AG04449 (cell line): Measurements from ENCODE around the gene GIMAP5.

Experiments used
- CTCF ChIA-PET: fragments of 350-600 bp; formaldehyde crosslinking; extraction: SDS; loops from one replicate; lab custom pipeline; 2021; ENCODE audit warnings: antibody characterized with exemption; lab: Yijun Ruan, JAX
- POLR2A ChIA-PET: fragments of 400-600, 350-600 bp; formaldehyde crosslinking; extraction: SDS; loops from one replicate; lab custom pipeline; 2020; ENCODE audit warnings: antibody characterized with exemption, inconsistent platforms; lab: Yijun Ruan, JAX
- DNase-seq: peaks from one replicate; pipeline ENCODE4 v3.0.0-alpha.2; 2010; ENCODE audit warnings: low read depth, low spot score
- H3K4me3 ChIP-seq: 2 replicates; pipeline ENCODE4 v1.5.1; 2011; ENCODE audit warnings: low read depth, mild to moderate bottlenecking, control low read depth, low read length
- CTCF ChIP-seq: IDR thresholded peaks from one replicate; pipeline ENCODE4 v1.5.1; 2011; ENCODE audit warnings: mild to moderate bottlenecking, moderate library complexity, low read length, control low read depth, inconsistent platforms; ENCODE audit not compliant: insufficient read depth; ENCODE audit errors: missing control alignments

Gene GIMAP5

GRCh38 chr7:150722431-150722931 lies 14.7 kb upstream of the GIMAP5 start:
- ChIA-PET CTCF (no interaction called here), POLR2A (no interaction called here)
- H3K4me3 ChIP-seq = no peak overlapping the region
- DNase-seq = no peak
- no peak for TF ChIP-seq CTCF

- TF ChIP-seq CTCF = no peak
- POLR2A ChIA-PET = no interaction called here
- H3K4me3 ChIP-seq = no peak overlapping the region
- DNase-seq = no peak
- CTCF ChIA-PET = no interaction called here
These were observed 13.8 kb upstream of the GIMAP5 start for GRCh38 chr7:150723467-150723866.

GRCh38 chr7:150727381-150727780 lies 9.8 kb upstream of the GIMAP5 start:
- CTCF ChIA-PET = no interaction called here
- H3K4me3 ChIP-seq = no peak overlapping the region
- DNase-seq = no peak
- POLR2A ChIA-PET = no interaction called here
- TF ChIP-seq CTCF = no peak

GRCh38 chr7:150728011-150728410 lies 9.2 kb upstream of the GIMAP5 start:
- ChIA-PET CTCF (no interaction called here), POLR2A (no interaction called here)
- H3K4me3 ChIP-seq = no peak overlapping the region
- no peak for TF ChIP-seq CTCF
- DNase-seq = no peak

DNA sequence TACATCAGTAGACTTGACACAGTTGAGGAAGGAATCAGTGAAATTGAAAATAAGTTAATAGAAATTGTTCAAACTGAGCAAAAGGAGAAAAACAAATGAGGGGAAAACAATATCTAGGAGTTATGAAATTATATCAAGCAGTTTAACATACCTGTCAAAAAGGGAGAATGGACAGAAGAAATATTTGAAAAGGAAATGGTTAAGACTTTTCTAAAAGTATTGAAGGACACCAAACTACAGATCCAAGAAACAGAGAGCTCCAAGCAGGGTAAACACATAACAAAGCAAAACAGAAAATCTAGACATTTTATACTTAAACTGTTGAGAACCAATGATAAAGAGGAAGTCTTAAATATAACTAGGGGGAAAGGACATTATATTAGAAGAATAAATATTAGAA lies 8.6 kb upstream of the GIMAP5 start:
- POLR2A ChIA-PET = no interaction called here
- no peak overlapping the region for H3K4me3 ChIP-seq
- no peak for DNase-seq
- CTCF ChIA-PET = interaction anchor here (1.9 kb wide), 1 partner anchor 50 kb away, joined by 4 read pairs; no protein-coding TSS in a partner anchor
- TF ChIP-seq CTCF = no peak

- ChIA-PET CTCF (no interaction called here), POLR2A (no interaction called here)
- H3K4me3 ChIP-seq = no peak overlapping the region
- no peak for TF ChIP-seq CTCF
- DNase-seq = no peak
These were observed 5.3 kb upstream of the GIMAP5 start for GRCh38 chr7:150731916-150732315.
